ENCODE data around the gene BDKRB1.

DNA sequence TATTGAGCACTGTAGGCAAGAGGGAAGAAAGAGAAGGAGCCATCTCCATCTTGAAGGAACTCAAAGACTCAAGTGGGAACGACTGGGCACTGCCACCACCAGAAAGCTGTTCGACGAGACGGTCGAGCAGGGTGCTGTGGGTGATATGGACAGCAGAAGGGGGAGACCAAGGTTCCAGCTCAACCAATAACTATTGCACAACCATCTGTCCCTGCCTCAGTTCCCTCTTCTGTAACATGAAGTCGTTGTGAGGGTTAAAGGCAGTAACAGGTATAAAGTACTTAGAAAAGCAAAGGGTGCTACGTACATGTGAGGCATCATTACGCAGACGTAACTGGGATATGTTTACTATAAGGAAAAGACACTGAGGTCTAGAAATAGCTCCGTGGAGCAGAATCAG lies 13.9 kb upstream of the BDKRB1 start:
- TF ChIP-seq POLR2AphosphoS5 (IDR thresholded peaks at IDR 0.05; ENCODE audit: low read depth, low read length) (no peak), POLR2A (IDR thresholded peaks at IDR 0.05; ENCODE audit: low read depth, low read length) (no peak), SPI1 (IDR thresholded peaks at IDR 0.05; ENCODE audit: low read depth, low read length) (no peak), TAF1 (IDR thresholded peaks at IDR 0.05; ENCODE audit: low read depth, low read length) (no peak), PAX5 (IDR thresholded peaks at IDR 0.05; ENCODE audit: insufficient read depth, low read length, severe bottlenecking) (no peak), POU2F2 (IDR thresholded peaks at IDR 0.05; ENCODE audit: low read depth, low read length) (no peak)

Data from GM12891 (cell line).